Lower lobe of right lung (tissue), 2 donors: ENCODE results near the gene C10orf105. TPM values are rescaled to one million over a fixed set of nuclear protein-coding genes. Genes with fewer than 3 reads are reported as not detected.

Source experiments
- ATAC-seq, 2 donors: fragments of 200-7000 bp; cut with Tn5 transposase; one replicate each; pipeline ENCODE4 v1.9.1; 2020 to 2022; ENCODE audit warnings: mild to moderate bottlenecking in 2 of 2, moderate library complexity in 2 of 2
- DNase-seq: peaks from one replicate; pipeline ENCODE4 v3.0.0-alpha.2; 2020
- H3K27ac ChIP-seq: fragments of 200-600 bp; one replicate; pipeline ENCODE4 v1.8.0; 2022
- H3K27me3 ChIP-seq: fragments of 200-600 bp; one replicate; pipeline ENCODE4 v1.8.0; 2022; ENCODE audit warnings: low read depth
- H3K36me3 ChIP-seq: fragments of 200-600 bp; one replicate; pipeline ENCODE4 v1.8.0; 2022; ENCODE audit warnings: mild to moderate bottlenecking
- H3K4me1 ChIP-seq: fragments of 200-600 bp; one replicate; pipeline ENCODE4 v1.8.0; 2022
- H3K4me3 ChIP-seq: fragments of 200-600 bp; one replicate; pipeline ENCODE4 v1.8.0; 2022; ENCODE audit warnings: mild to moderate bottlenecking
- H3K9me3 ChIP-seq: fragments of 200-600 bp; one replicate; pipeline ENCODE4 v1.8.0; 2022
- CTCF ChIP-seq: fragments of 200-600 bp; IDR thresholded peaks from one replicate; pipeline ENCODE4 v1.8.0; 2022; ENCODE audit warnings: antibody characterized with exemption, mild to moderate bottlenecking
- intact Hi-C: fragments of 100-400 bp; cut with DNase I; formaldehyde crosslinking; loops from one replicate; pipeline ENCODE4 v1.11.0; 2022
- total RNA-seq: library from RNA; stranded (reverse); fragmentation: NEBNext Ultra II Directional; extraction: Animal tissue kit (Norgen Biotek cat#: 25700); gene quantifications from one replicate; pipeline ENCODE4 v1.2.1, GENCODE V29; 2021
- donor health status: DM: no; HTN: yes; CAD: no; lungs with severe emphysema.

Gene C10orf105
- total RNA-seq, 1 donor from 2014 or later = 0.32 TPM

DNA sequence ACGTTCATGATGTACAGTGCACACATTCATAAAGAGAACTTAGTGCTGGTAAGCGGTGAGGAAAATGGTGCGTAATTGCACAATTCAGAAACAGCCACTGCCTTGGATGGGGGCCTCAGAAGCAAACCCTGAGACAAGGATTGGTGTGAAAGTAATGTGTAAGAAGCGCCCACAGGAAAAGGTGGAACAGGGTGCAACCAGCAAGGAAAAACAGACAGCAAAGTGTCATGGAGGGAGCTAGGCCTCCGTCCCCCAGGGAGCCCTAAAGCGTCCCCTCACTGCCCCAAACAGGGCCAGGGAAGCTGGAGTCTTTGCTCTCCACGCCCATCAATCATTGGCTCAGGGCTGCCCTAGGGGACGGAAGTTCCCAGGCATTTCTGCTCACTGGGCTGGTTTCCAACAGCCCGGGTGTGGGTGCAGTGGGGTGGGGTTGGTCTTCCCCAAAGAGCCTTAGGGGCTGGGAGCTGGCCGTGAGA lies 9.6 kb upstream of the C10orf105 start:
- no peak for TF ChIP-seq CTCF
- peak; percentile 73 for DNase-seq
- Histone ChIP-seq H3K4me3 (no peak overlapping the region), H3K36me3 (no peaks in the 10 kb centered on the region), H3K27ac (peak overlapping the region; percentile 87), H3K27me3 (no peaks in the 10 kb centered on the region), H3K9me3 (no peaks in the 10 kb centered on the region), H3K4me1 (peaks cover 52% of the 10 kb centered on the region)
- intact Hi-C loops = no loop called here
- ATAC-seq = peak; percentile 43 to 55

DNA sequence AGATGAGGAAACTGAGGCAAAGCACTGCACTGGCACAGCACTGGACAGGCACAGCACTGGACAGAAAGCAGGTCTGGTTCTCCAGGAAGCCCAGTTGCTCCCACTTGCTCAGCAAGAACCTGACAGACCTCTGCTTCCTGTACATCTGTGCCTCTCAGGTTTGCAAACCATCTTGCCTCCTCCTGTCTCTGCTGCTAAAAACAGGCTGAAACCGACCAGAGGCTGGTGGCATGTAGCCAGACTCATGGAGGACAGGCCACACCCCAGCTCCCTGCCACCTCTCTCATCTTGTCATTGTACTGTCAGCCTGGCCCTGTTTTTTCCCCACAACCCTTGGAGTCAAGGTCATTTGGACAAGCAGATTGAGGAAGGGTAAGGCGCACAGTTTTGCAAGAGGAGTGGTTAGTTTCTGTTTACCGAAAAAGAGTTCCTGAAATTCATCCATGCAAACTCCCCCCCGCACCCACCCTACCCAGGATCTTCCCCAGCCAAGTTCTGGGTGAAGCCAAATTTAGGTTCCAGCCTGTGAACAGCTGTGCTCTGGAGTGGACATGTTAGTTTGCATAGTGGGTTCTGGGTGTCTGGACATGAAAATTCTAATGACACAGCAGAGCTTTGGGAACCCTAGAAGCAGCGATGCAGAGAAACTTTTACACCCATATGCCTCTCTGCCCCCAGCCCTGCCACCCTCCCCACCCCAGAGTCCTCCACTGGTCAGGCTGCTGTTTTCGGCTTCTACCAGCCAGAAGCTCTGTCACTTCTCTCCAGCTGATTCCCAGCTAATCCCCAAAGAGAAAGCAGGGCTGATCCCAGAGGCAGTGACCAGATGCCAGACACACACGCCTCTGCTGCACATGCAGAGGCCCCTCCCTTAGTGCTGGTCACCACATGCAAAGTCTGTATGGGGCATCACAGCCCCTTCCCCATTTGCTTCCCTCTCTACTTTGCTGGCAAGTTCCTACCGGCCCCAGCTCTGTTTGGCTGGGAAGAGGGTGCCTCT lies 8.5 kb upstream of the C10orf105 start:
- peaks cover 52% of the 10 kb centered on the region for H3K4me1 ChIP-seq
- ATAC-seq = peak; percentile 59 to 64

DNA sequence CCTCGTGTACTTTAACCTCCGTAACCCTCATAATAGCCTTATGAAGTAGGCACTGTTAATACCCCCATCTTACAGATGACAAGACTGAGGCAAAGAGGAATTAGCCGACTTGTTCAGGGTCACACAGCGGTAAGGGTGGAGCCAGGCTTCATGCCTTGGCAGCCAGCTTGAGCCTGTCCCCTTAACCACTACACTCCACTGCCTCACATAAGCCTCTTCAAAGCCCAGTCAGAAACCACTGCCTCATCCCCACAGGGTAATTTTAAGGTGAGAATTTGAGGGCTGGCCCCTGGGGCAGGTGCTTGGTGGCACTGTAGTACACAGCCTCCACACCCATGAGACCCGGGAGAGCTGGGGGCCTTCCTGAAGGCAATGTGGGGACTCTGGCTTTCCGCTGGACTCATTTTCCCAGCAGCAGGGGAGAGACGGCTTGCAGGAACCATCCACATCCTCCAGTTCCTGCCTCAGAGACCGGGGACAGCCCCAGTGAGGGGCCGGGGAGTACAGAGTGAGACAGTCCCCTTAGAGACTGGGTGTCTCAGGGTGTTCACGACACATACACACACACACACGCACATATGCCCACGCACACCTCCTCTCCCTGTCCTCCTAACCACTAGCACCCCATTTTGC lies 7.6 kb upstream of the C10orf105 start:
- intact Hi-C loops = no loop called here
- H3K4me1 ChIP-seq = peaks cover 52% of the 10 kb centered on the region
- H3K4me3 ChIP-seq = no peak overlapping the region
- no peak for DNase-seq
- peak; percentile 25 for ATAC-seq
- H3K36me3 ChIP-seq = no peaks in the 10 kb centered on the region
- no peak for TF ChIP-seq CTCF
- H3K27ac ChIP-seq = peak overlapping the region; percentile 87
- H3K9me3 ChIP-seq = no peaks in the 10 kb centered on the region
- H3K27me3 ChIP-seq = no peaks in the 10 kb centered on the region

More for the DNA sequence above, 8.5 kb upstream of the C10orf105 start:
- Histone ChIP-seq H3K27me3 (no peaks in the 10 kb centered on the region), H3K4me3 (peak overlapping the region; percentile 3), H3K36me3 (no peaks in the 10 kb centered on the region), H3K9me3 (no peaks in the 10 kb centered on the region), H3K27ac (peak overlapping the region; percentile 87)
- DNase-seq = peak; percentile 74
- TF ChIP-seq CTCF = no peak
- intact Hi-C loops = no loop called here

DNA sequence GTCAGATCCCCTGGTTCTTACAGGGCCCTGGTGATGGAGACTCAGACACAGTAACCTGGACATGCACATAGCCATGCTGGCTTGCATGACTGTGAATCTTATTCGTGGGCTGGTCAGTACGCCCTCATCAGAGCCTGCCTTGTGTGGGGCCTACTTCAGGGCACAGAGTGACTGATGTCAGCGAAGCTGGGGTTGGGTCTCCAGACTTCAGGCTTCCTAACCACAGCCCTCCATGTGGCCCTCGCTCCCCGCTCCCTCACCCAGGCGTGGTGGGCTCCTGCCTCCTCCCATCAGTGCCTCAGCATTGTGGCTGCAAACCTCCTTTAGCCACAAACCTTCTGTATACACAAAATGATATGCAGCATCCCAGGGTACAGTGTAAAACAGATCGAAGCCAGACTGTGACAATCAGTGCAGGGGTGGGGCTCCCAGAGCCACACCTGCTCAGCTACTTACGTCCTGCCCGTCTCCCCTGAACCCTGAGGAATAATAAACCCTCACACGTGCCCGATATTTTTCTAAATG lies 7.1 kb upstream of the C10orf105 start:
- H3K27ac ChIP-seq = peak overlapping the region; percentile 87
- no peak for TF ChIP-seq CTCF
- intact Hi-C loops = no loop called here

DNA sequence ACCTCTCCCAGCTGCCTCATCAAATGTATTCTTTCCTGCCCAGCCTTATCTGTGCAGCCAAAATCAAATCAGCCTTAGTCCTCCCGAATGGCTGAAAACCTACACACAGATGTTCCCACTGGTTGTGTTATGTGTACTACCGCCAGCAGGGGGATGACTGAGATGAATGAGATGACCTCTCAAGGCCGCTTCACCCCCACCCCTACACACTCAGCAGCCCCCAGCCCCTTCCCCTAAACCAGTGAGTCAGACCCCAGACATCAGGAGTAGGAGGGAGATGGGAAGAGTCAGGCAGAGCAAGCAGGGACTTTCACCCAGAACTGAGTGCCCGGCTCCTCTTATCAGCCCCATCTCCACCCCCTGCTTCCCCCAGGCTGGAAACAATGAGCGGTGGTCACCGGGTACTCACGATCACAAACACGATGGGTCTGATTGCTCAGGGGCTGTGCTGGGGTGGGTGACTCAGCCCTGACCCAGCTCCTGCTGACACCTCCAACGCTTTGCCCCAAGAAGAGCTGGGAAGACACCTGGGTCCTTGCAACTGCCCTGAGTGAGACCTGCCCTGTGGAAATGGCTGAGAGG lies 6.5 kb upstream of the C10orf105 start:
- peak in 1 of 2 donors; percentile 15 for ATAC-seq
- intact Hi-C loops = no loop called here
- H3K36me3 ChIP-seq = no peaks in the 10 kb centered on the region
- H3K4me1 ChIP-seq = peaks cover 52% of the 10 kb centered on the region
- H3K27ac ChIP-seq = peak overlapping the region; percentile 87
- H3K27me3 ChIP-seq = no peaks in the 10 kb centered on the region
- H3K9me3 ChIP-seq = no peaks in the 10 kb centered on the region
- DNase-seq = no peak
- no peak overlapping the region for H3K4me3 ChIP-seq
- no peak for TF ChIP-seq CTCF

More for the DNA sequence above, 7.1 kb upstream of the C10orf105 start:
- DNase-seq = no peak
- Histone ChIP-seq H3K4me3 (no peak overlapping the region), H3K9me3 (no peaks in the 10 kb centered on the region), H3K4me1 (peaks cover 52% of the 10 kb centered on the region), H3K27me3 (no peaks in the 10 kb centered on the region), H3K36me3 (no peaks in the 10 kb centered on the region)
- no peak for ATAC-seq
